SK-N-SH treated with all-trans-retinoic acid at 6 μM for 48 hours (cell line): ENCODE results near the gene CPSF7.

Experiments used
- ESRRG ChIP-seq: fragments of 250-450 bp; sonication (Bioruptor Pico); IDR thresholded peaks from 2 replicates; pipeline ENCODE4 v1.6.1; 2021; ENCODE audit warnings: mild to moderate bottlenecking
- ISL1 ChIP-seq: fragments of 250-450 bp; sonication (Bioruptor Pico); IDR thresholded peaks from 2 replicates; pipeline ENCODE4 v2.1.2; 2022; ENCODE audit warnings: mild to moderate bottlenecking, moderate library complexity
- OSR1 ChIP-seq: fragments of 250-450 bp; sonication (Bioruptor Pico); IDR thresholded peaks from 2 replicates; pipeline ENCODE4 v1.8.0; 2022; ENCODE audit warnings: moderate library complexity, mild to moderate bottlenecking, inconsistent platforms
- RARB ChIP-seq: fragments of 250-450 bp; sonication (Bioruptor Pico); IDR thresholded peaks from 2 replicates; pipeline ENCODE4 v1.8.0; 2021; ENCODE audit warnings: mild to moderate bottlenecking, moderate library complexity
- TCF4 ChIP-seq: fragments of 250-450 bp; sonication (Bioruptor Pico); IDR thresholded peaks from 2 replicates; pipeline ENCODE4 v1.8.0; 2021; ENCODE audit warnings: mild to moderate bottlenecking, moderate library complexity, borderline replicate concordance
- ZFP3 ChIP-seq: fragments of 250-450 bp; sonication (Bioruptor Pico); IDR thresholded peaks from 2 replicates; pipeline ENCODE4 v1.5.0; 2020; ENCODE audit warnings: mild to moderate bottlenecking, moderate library complexity
- ZFP30 ChIP-seq: fragments of 450-650 bp; formaldehyde crosslinking; IDR thresholded peaks from 2 replicates; pipeline ENCODE4 v1.5.0; 2022; ENCODE audit warnings: mild to moderate bottlenecking, moderate library complexity
- ZNF8 ChIP-seq: fragments of 450-650 bp; formaldehyde crosslinking; IDR thresholded peaks from 2 replicates; pipeline ENCODE4 v1.5.0; 2020; ENCODE audit warnings: mild to moderate bottlenecking, moderate library complexity
- TF ChIP-seq, protein P1 (sequence below): fragments of 250-450 bp; sonication (Bioruptor Pico); IDR thresholded peaks from 2 replicates; pipeline ENCODE4 v1.8.0; 2021; ENCODE audit warnings: low read depth, mild to moderate bottlenecking, moderate library complexity, borderline replicate concordance
- TF ChIP-seq, protein P2 (sequence below): fragments of 250-450 bp; sonication (Bioruptor Pico); IDR thresholded peaks from 2 replicates; pipeline ENCODE4 v1.5.1; 2021; ENCODE audit warnings: mild to moderate bottlenecking, moderate library complexity
- TF ChIP-seq, protein P3 (sequence below): fragments of 250-450 bp; sonication (Bioruptor Pico); IDR thresholded peaks from 2 replicates; pipeline ENCODE4 v1.5.0; 2020; ENCODE audit warnings: mild to moderate bottlenecking, moderate library complexity

DNA sequence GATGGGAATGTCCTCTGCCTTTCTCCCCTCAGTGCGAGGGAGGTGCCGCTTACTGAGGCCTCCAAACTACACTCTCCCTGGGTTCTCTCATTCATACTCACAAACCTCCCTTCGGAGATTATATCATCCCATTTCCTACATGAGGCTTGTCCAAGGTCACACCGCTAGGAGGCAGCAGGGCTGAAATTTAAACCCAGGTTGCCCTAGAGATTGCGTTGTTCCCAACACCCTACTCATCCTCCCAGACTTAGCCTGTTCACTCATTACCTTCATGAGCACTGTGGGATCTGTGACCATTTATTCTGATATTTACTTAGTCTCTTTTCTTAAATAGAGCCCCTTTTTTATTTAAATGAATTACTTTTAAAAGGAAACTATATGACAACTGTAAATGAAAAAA is 31.2 kb upstream of the CPSF7 start:
- TF ChIP-seq ZFP3 (no peak), TCF4 (CRISPR knock-in tag) (no peak), OSR1 (CRISPR knock-in tag) (no peak), ESRRG (CRISPR knock-in tag) (no peak), ZFP30 (CRISPR knock-in tag) (no peak), ISL1 (CRISPR knock-in tag) (no peak), ZNF8 (no peak), RARB (CRISPR knock-in tag) (no peak)
- TF ChIP-seq, protein P1, sequence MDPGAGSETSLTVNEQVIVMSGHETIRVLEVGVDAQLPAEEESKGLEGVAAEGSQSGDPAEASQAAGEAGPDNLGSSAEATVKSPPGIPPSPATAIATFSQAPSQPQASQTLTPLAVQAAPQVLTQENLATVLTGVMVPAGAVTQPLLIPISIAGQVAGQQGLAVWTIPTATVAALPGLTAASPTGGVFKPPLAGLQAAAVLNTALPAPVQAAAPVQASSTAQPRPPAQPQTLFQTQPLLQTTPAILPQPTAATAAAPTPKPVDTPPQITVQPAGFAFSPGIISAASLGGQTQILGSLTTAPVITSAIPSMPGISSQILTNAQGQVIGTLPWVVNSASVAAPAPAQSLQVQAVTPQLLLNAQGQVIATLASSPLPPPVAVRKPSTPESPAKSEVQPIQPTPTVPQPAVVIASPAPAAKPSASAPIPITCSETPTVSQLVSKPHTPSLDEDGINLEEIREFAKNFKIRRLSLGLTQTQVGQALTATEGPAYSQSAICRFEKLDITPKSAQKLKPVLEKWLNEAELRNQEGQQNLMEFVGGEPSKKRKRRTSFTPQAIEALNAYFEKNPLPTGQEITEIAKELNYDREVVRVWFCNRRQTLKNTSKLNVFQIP (CRISPR knock-in tag) = no peak
- TF ChIP-seq, protein P2, sequence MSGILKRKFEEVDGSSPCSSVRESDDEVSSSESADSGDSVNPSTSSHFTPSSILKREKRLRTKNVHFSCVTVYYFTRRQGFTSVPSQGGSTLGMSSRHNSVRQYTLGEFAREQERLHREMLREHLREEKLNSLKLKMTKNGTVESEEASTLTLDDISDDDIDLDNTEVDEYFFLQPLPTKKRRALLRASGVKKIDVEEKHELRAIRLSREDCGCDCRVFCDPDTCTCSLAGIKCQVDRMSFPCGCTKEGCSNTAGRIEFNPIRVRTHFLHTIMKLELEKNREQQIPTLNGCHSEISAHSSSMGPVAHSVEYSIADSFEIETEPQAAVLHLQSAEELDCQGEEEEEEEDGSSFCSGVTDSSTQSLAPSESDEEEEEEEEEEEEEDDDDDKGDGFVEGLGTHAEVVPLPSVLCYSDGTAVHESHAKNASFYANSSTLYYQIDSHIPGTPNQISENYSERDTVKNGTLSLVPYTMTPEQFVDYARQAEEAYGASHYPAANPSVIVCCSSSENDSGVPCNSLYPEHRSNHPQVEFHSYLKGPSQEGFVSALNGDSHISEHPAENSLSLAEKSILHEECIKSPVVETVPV (CRISPR knock-in tag) = no peak
- TF ChIP-seq, protein P3, sequence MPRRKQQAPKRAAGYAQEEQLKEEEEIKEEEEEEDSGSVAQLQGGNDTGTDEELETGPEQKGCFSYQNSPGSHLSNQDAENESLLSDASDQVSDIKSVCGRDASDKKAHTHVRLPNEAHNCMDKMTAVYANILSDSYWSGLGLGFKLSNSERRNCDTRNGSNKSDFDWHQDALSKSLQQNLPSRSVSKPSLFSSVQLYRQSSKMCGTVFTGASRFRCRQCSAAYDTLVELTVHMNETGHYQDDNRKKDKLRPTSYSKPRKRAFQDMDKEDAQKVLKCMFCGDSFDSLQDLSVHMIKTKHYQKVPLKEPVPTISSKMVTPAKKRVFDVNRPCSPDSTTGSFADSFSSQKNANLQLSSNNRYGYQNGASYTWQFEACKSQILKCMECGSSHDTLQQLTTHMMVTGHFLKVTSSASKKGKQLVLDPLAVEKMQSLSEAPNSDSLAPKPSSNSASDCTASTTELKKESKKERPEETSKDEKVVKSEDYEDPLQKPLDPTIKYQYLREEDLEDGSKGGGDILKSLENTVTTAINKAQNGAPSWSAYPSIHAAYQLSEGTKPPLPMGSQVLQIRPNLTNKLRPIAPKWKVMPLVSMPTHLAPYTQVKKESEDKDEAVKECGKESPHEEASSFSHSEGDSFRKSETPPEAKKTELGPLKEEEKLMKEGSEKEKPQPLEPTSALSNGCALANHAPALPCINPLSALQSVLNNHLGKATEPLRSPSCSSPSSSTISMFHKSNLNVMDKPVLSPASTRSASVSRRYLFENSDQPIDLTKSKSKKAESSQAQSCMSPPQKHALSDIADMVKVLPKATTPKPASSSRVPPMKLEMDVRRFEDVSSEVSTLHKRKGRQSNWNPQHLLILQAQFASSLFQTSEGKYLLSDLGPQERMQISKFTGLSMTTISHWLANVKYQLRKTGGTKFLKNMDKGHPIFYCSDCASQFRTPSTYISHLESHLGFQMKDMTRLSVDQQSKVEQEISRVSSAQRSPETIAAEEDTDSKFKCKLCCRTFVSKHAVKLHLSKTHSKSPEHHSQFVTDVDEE (CRISPR knock-in tag) = no peak
